WTC11 (cell line): ENCODE data around the gene COL20A1. TPM values are rescaled to one million over a fixed set of nuclear protein-coding genes. Genes with fewer than 3 reads are reported as not detected.

ENCODE experiments used
- ATAC-seq: fragments of 200-7000 bp; cut with Tn5 transposase; 2 replicates; pipeline ENCODE4 v1.10.0; 2021; ENCODE audit warnings: mild to moderate bottlenecking, moderate library complexity
- CTCF ChIA-PET: fragments of 300-600 bp; sonication (Branson Sonifier 250); formaldehyde crosslinking; loops from one replicate; lab custom pipeline; 2021; ENCODE audit warnings: antibody characterized with exemption; lab: Charles Lee
- POLR2A ChIA-PET: fragments of 350-600 bp; sonication (Branson Sonifier 250); formaldehyde crosslinking; loops from one replicate; lab custom pipeline; 2021; ENCODE audit warnings: antibody characterized with exemption; lab: Charles Lee
- DNase-seq: peaks from one replicate; pipeline ENCODE4 v3.0.0; 2021; ENCODE audit warnings: low spot score
- H3K27ac Mint-ChIP-seq: 2 replicates; pipeline ENCODE4 v1.8.0; 2021; ENCODE audit warnings: mixed read lengths
- H3K27me3 Mint-ChIP-seq: 2 replicates; pipeline ENCODE4 v1.8.0; 2021; ENCODE audit warnings: low read depth, mild to moderate bottlenecking, moderate library complexity, mixed read lengths
- H3K36me3 Mint-ChIP-seq: 2 replicates; pipeline ENCODE4 v1.8.0; 2021; ENCODE audit warnings: mixed read lengths
- H3K4me1 Mint-ChIP-seq: 2 replicates; pipeline ENCODE4 v1.8.0; 2022; ENCODE audit warnings: mixed read lengths
- H3K4me3 Mint-ChIP-seq: 2 replicates; pipeline ENCODE4 v1.8.0; 2021; ENCODE audit warnings: mild to moderate bottlenecking, moderate library complexity, mixed read lengths
- H3K9me3 Mint-ChIP-seq: 2 replicates; pipeline ENCODE4 v1.8.0; 2021; ENCODE audit warnings: mixed read lengths
- CREM ChIP-seq: sonication (generic); formaldehyde crosslinking; IDR thresholded peaks from 2 replicates; pipeline ENCODE4 v1.8.1; 2022; ENCODE audit warnings: mild to moderate bottlenecking, missing genetic modification reagents, moderate library complexity
- ESRRA ChIP-seq: sonication (generic); formaldehyde crosslinking; IDR thresholded peaks from 2 replicates; pipeline ENCODE4 v1.8.1; 2022; ENCODE audit warnings: mild to moderate bottlenecking, missing genetic modification reagents, borderline replicate concordance
- FOXJ3 ChIP-seq: sonication (generic); formaldehyde crosslinking; IDR thresholded peaks from 2 replicates; pipeline ENCODE4 v1.9.0; 2021; ENCODE audit warnings: missing genetic modification reagents, mild to moderate bottlenecking, borderline replicate concordance
- GABPB1 ChIP-seq: sonication (generic); formaldehyde crosslinking; IDR thresholded peaks from 2 replicates; pipeline ENCODE4 v1.8.1; 2023; ENCODE audit warnings: mild to moderate bottlenecking, missing genetic modification reagents
- GRHL2 ChIP-seq: fragments of 250-450 bp; sonication (Bioruptor Pico); IDR thresholded peaks from 2 replicates; pipeline ENCODE4 v1.8.0; 2022; ENCODE audit warnings: mild to moderate bottlenecking, moderate library complexity; ENCODE audit not compliant: insufficient replicate concordance, severe bottlenecking
- GTF2I ChIP-seq: fragments of 250-450 bp; sonication (Bioruptor Pico); conservative IDR thresholded peaks from 2 replicates; pipeline ENCODE4 v1.4.0; 2021; ENCODE audit warnings: mild to moderate bottlenecking
- IRF2 ChIP-seq: sonication (generic); formaldehyde crosslinking; IDR thresholded peaks from 2 replicates; pipeline ENCODE4 v1.8.0; 2022; ENCODE audit warnings: low read depth, missing genetic modification reagents, borderline replicate concordance
- JAZF1 ChIP-seq: fragments of 250-450 bp; sonication (Bioruptor Pico); IDR thresholded peaks from 2 replicates; pipeline ENCODE4 v1.9.0; 2021; ENCODE audit warnings: moderate library complexity, mild to moderate bottlenecking, inconsistent platforms
- SOX15 ChIP-seq: fragments of 250-450 bp; sonication (Bioruptor Pico); IDR thresholded peaks from 2 replicates; pipeline ENCODE4 v1.9.0; 2021; ENCODE audit warnings: mild to moderate bottlenecking
- TEAD4 ChIP-seq: sonication (generic); formaldehyde crosslinking; IDR thresholded peaks from 2 replicates; pipeline ENCODE4 v1.8.0; 2022; ENCODE audit warnings: mild to moderate bottlenecking, missing genetic modification reagents
- TP53 ChIP-seq: sonication (generic); formaldehyde crosslinking; IDR thresholded peaks from 2 replicates; pipeline ENCODE4 v1.8.1; 2023; ENCODE audit warnings: mild to moderate bottlenecking, missing genetic modification reagents
- ZNF317 ChIP-seq: sonication (generic); formaldehyde crosslinking; IDR thresholded peaks from 2 replicates; pipeline ENCODE4 v1.8.1; 2023; ENCODE audit warnings: low read depth, mild to moderate bottlenecking, moderate library complexity, missing genetic modification reagents, borderline replicate concordance
- ZNF671 ChIP-seq: fragments of 250-450 bp; sonication (Bioruptor Pico); IDR thresholded peaks from 2 replicates; pipeline ENCODE4 v1.8.0; 2021; ENCODE audit warnings: mild to moderate bottlenecking
- total RNA-seq: library from RNA; stranded (reverse); gene quantifications from 3 replicates; pipeline ENCODE4 v1.2.3, GENCODE V29; 2021
- TF ChIP-seq, protein P1 (sequence below): sonication (generic); formaldehyde crosslinking; IDR thresholded peaks from 2 replicates; pipeline ENCODE4 v1.8.1; 2022; ENCODE audit warnings: mild to moderate bottlenecking, moderate library complexity, missing genetic modification reagents
- TF ChIP-seq, protein P2 (sequence below): sonication (generic); formaldehyde crosslinking; IDR thresholded peaks from 2 replicates; pipeline ENCODE4 v1.8.1; 2022; ENCODE audit warnings: missing genetic modification reagents, borderline replicate concordance
- TF ChIP-seq, protein P3 (sequence below): sonication (generic); formaldehyde crosslinking; IDR thresholded peaks from 2 replicates; pipeline ENCODE4 v1.8.1; 2022; ENCODE audit warnings: mild to moderate bottlenecking, missing genetic modification reagents, moderate library complexity, borderline replicate concordance
- TF ChIP-seq, protein P4 (sequence below): sonication (generic); formaldehyde crosslinking; IDR thresholded peaks from 2 replicates; pipeline ENCODE4 v1.8.1; 2022; ENCODE audit warnings: low read depth, missing genetic modification reagents, borderline replicate concordance
- TF ChIP-seq, protein P5 (sequence below): sonication (generic); formaldehyde crosslinking; IDR thresholded peaks from 2 replicates; pipeline ENCODE4 v1.8.0; 2022; ENCODE audit warnings: mild to moderate bottlenecking, missing genetic modification reagents

The COL20A1 gene
- total RNA-seq, 1 experiment from 2014 or later = 1.3 TPM

DNA sequence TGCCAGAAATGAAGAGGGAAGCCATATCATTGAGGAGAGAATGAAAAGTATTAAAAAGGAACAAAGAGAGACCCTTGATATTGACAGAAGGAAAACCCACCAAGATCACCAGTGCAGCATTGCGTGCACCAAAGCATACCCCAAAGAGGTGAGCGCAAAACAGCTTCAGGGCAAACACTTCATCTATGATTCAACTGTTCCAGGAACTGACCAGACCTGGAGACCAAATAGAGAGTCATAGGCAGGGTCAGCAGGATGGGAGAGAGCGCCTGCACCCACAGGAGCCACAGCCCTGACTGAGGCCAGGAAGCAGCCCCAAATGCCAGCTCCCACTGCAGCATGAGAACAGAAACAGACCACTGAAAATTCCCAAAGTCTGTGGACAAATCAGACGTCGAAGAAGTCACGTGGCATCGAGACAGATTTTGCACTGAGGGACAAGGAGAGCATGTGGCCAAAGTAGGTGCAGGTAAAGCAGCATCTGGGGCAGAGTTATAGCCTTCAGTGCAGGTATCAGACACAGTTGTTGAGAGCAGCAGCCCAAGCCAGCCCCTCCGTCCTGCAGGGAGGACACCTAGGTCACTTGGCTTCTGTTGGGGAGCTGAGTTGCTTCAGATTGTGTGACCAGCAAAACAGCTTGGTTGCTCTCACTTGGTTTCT lies 38.9 kb downstream of the COL20A1 start (continued):
- TF ChIP-seq, protein P1, sequence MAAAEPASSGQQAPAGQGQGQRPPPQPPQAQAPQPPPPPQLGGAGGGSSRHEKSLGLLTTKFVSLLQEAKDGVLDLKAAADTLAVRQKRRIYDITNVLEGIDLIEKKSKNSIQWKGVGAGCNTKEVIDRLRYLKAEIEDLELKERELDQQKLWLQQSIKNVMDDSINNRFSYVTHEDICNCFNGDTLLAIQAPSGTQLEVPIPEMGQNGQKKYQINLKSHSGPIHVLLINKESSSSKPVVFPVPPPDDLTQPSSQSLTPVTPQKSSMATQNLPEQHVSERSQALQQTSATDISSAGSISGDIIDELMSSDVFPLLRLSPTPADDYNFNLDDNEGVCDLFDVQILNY (CRISPR knock-in tag) = no peak
- TF ChIP-seq TEAD4 (CRISPR knock-in tag) (no peak), GRHL2 (CRISPR knock-in tag) (no peak), GABPB1 (CRISPR knock-in tag) (no peak), FOXJ3 (CRISPR knock-in tag) (no peak), GTF2I (CRISPR knock-in tag) (no peak), IRF2 (CRISPR knock-in tag) (no peak), JAZF1 (no peak)
- TF ChIP-seq, all 79 proteins: peak for 0

DNA sequence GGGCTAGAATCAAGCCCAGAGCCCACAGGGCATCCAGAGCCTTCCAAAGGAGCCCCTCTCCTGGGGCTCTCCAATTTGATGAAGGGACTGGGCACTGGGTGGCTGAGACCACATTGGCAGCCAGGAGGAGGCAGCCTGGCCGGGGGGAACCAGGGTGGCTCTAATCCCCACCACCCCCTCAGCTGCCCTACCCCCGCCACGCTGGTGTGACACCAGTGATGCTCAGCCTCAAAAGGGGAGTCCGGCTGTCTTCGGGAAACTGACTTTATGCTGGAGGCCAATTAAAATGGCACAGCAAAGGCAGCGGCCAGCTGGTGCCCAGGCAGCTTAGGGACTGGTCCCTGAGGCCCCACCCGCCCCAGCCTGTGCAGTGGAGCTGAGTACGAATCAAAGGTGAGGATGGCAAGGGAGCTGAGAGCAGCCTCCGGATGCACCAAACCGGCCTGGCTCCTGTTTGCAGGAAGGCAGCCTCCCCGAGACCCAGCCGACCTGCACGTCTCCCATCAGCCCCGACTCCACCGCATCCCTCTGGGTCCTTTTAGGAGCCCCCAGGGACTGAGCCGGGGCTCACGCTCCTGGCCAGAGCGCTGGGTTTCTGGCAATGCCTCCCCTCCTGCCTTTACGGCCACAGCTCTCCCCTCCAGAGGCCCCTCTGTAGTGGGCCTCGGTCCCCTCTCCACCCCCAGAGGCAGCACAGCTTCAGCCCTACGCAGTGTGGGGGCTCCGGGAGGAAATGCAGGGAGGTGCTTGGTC lies 39.7 kb downstream of the COL20A1 start:
- no peak for TF ChIP-seq ZNF317 (CRISPR knock-in tag)
- no peak for TF ChIP-seq ZNF671
- TF ChIP-seq, protein P2, sequence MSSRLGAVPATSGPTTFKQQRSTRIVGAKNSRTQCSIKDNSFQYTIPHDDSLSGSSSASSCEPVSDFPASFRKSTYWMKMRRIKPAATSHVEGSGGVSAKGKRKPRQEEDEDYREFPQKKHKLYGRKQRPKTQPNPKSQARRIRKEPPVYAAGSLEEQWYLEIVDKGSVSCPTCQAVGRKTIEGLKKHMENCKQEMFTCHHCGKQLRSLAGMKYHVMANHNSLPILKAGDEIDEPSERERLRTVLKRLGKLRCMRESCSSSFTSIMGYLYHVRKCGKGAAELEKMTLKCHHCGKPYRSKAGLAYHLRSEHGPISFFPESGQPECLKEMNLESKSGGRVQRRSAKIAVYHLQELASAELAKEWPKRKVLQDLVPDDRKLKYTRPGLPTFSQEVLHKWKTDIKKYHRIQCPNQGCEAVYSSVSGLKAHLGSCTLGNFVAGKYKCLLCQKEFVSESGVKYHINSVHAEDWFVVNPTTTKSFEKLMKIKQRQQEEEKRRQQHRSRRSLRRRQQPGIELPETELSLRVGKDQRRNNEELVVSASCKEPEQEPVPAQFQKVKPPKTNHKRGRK (CRISPR knock-in tag) = no peak
- no peak for TF ChIP-seq ESRRA (CRISPR knock-in tag)
- no peak for TF ChIP-seq TP53 (CRISPR knock-in tag)
- no peak for TF ChIP-seq GTF2I (CRISPR knock-in tag)
- TF ChIP-seq CREM (CRISPR knock-in tag) = no peak
- TF ChIP-seq, protein P3, sequence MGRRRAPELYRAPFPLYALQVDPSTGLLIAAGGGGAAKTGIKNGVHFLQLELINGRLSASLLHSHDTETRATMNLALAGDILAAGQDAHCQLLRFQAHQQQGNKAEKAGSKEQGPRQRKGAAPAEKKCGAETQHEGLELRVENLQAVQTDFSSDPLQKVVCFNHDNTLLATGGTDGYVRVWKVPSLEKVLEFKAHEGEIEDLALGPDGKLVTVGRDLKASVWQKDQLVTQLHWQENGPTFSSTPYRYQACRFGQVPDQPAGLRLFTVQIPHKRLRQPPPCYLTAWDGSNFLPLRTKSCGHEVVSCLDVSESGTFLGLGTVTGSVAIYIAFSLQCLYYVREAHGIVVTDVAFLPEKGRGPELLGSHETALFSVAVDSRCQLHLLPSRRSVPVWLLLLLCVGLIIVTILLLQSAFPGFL (CRISPR knock-in tag) = no peak
- TF ChIP-seq, protein P1 (CRISPR knock-in tag) = no peak
- TF ChIP-seq, protein P4, sequence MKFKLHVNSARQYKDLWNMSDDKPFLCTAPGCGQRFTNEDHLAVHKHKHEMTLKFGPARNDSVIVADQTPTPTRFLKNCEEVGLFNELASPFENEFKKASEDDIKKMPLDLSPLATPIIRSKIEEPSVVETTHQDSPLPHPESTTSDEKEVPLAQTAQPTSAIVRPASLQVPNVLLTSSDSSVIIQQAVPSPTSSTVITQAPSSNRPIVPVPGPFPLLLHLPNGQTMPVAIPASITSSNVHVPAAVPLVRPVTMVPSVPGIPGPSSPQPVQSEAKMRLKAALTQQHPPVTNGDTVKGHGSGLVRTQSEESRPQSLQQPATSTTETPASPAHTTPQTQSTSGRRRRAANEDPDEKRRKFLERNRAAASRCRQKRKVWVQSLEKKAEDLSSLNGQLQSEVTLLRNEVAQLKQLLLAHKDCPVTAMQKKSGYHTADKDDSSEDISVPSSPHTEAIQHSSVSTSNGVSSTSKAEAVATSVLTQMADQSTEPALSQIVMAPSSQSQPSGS (CRISPR knock-in tag) = no peak
- TF ChIP-seq, protein P5, sequence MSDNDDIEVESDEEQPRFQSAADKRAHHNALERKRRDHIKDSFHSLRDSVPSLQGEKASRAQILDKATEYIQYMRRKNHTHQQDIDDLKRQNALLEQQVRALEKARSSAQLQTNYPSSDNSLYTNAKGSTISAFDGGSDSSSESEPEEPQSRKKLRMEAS = no peak
- TF ChIP-seq SOX15 (CRISPR knock-in tag) = no peak
- DNase-seq (no peak), ATAC-seq (no peak)
- Mint-ChIP-seq H3K4me3 (no peak overlapping the region), H3K9me3 (peaks cover 22% of the 10 kb centered on the region), H3K36me3 (peaks cover 6% of the 10 kb centered on the region), H3K27ac (no peak overlapping the region), H3K4me1 (no peaks in the 10 kb centered on the region), H3K27me3 (peaks cover 5% of the 10 kb centered on the region)
- POLR2A ChIA-PET = interaction anchor here (0.6 kb wide), 1 partner anchor 120 kb away, joined by 4 read pairs; no protein-coding TSS in a partner anchor
- CTCF ChIA-PET = interaction anchor here (0.6 to 1.7 kb wide), 6 partner anchors 23 to 219 kb away, joined by 3 to 9 read pairs (median 3); no protein-coding TSS in a partner anchor
